ENCODE measurements around the gene HOXD10.

HOXD10 gene

DNA sequence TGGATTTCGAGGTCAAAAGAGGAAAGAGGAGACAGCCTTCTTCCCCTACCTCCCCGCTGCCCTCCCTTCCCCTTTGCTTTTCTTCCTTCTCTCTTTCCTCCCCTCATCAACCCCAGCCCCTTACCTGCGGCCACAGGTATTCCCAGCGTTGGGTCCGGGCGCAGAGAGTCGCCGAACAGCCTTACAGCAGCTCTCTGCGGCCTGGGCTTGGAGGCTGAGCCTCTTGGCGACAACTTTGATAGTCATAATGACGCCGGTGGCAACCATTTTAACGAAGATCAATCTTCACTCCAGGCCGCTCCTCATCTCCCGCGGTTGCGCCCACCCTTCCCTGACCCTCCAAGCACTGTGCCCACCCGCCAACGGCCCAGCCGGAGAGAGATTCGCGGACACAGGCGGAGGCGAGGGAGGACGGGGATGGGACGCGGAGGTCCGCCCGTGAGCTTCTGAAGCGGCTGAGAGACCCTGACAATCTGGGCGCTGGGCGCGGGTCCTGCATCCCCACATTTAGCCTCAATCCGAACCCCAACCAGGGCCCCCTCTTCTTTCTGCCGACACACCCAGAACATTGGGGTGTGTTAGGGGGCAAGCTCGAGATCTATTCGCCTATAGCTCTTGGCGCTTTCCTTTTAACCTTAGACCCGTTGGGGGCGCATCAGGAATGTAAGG lies 31.3 kb upstream of the HOXD10 start:
- TF ChIP-seq, protein P1, sequence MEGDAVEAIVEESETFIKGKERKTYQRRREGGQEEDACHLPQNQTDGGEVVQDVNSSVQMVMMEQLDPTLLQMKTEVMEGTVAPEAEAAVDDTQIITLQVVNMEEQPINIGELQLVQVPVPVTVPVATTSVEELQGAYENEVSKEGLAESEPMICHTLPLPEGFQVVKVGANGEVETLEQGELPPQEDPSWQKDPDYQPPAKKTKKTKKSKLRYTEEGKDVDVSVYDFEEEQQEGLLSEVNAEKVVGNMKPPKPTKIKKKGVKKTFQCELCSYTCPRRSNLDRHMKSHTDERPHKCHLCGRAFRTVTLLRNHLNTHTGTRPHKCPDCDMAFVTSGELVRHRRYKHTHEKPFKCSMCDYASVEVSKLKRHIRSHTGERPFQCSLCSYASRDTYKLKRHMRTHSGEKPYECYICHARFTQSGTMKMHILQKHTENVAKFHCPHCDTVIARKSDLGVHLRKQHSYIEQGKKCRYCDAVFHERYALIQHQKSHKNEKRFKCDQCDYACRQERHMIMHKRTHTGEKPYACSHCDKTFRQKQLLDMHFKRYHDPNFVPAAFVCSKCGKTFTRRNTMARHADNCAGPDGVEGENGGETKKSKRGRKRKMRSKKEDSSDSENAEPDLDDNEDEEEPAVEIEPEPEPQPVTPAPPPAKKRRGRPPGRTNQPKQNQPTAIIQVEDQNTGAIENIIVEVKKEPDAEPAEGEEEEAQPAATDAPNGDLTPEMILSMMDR (IDR thresholded peaks at IDR 0.05) = no peak
- no peaks in the 10 kb centered on the region for H3K36me3 Mint-ChIP-seq (ENCODE audit: low read depth)
- H3K4me3 Mint-ChIP-seq = peak overlapping the region; percentile 43
- H3K9me3 Mint-ChIP-seq = peaks cover 11% of the 10 kb centered on the region
- H3K27me3 Mint-ChIP-seq (ENCODE audit: low read depth, poor library complexity) = peaks cover 100% of the 10 kb centered on the region
- H3K4me1 Mint-ChIP-seq = peaks cover 24% of the 10 kb centered on the region
- no peak for DNase-seq
- H3K27ac Mint-ChIP-seq = no peak overlapping the region

GRCh38 chr2:176085861-176086771 lies 30.5 kb upstream of the HOXD10 start:
- Mint-ChIP-seq H3K4me3 (peak overlapping the region; percentile 52), H3K36me3 (ENCODE audit: low read depth) (no peaks in the 10 kb centered on the region), H3K27ac (no peak overlapping the region), H3K4me1 (peaks cover 22% of the 10 kb centered on the region), H3K9me3 (peaks cover 9% of the 10 kb centered on the region), H3K27me3 (ENCODE audit: low read depth, poor library complexity) (peaks cover 100% of the 10 kb centered on the region)
- peak; percentile 67 for DNase-seq
- TF ChIP-seq, protein P1 (IDR thresholded peaks at IDR 0.05) = peak; percentile 45

GRCh38 chr2:176087330-176088047 lies 29.1 kb upstream of the HOXD10 start:
- TF ChIP-seq, protein P1 (IDR thresholded peaks at IDR 0.05) = no peak
- Mint-ChIP-seq H3K36me3 (ENCODE audit: low read depth) (no peaks in the 10 kb centered on the region), H3K4me3 (peak overlapping the region; percentile 81), H3K9me3 (peaks cover 7% of the 10 kb centered on the region), H3K27ac (no peak overlapping the region), H3K27me3 (ENCODE audit: low read depth, poor library complexity) (peaks cover 99% of the 10 kb centered on the region), H3K4me1 (peaks cover 28% of the 10 kb centered on the region)
- DNase-seq = no peak

DNA sequence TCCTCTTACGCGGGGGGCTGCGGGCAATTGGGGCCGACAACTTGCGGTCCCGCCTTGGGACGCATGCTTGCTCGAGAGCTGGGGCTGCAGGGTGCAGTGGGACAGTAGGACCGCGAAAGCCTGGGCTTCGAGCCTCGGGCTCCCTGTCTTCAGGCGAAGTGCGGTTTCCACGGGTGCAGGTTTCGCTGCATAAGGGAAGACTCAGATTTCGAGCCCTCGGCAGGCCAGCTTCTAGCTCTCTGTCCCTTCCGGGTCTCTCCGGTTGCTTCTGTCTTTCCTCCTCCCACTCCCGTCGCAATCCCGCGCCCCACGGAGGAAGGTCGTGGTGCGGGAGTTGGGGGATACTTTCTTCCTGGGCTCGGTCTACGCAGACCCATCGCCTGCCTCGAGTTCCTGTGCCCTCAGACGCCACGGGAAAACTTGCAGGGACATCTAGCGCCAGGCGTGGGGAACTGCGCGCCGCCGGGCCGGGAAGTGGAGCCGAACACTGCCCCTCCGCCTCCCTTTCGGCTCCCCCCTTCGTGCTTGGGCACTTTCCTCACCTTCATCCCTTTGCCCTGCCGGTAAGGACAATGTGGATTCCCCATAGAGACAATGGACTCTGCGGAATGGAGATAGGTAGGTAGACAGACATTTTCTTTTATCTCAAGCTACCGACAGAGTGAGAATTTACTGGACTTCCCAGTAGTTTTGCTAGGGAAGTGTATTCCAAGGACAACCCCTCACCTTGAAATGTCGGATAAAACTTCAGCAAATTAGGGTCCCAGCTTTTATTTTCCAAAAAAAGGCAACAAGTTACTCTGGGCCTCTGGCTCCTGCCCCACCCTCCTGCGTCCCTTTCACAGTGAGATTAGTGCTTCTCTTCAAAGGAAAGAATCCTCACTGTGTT lies 28.3 kb upstream of the HOXD10 start:
- Mint-ChIP-seq H3K4me1 (peaks cover 23% of the 10 kb centered on the region), H3K27me3 (ENCODE audit: low read depth, poor library complexity) (peaks cover 95% of the 10 kb centered on the region), H3K9me3 (peaks cover 7% of the 10 kb centered on the region), H3K27ac (no peak overlapping the region), H3K36me3 (ENCODE audit: low read depth) (no peaks in the 10 kb centered on the region), H3K4me3 (peak overlapping the region; percentile 81)
- peak; percentile 75 for DNase-seq
- TF ChIP-seq, protein P1 (IDR thresholded peaks at IDR 0.05) = peak; percentile 67

Measured in nephron progenitor cell (in vitro differentiated cells).